GM18861 (cell line): ENCODE measurements around the gene SLC10A2.
A peak's percentile ranks its signal among the peaks of the same experiment; 100 is the strongest.

Source experiments
- ATAC-seq: cut with Tn5 transposase; IDR thresholded peaks from one replicate; pipeline ENCODE4 v1.9.1; 2021; ENCODE audit not compliant: unreplicated experiment

The SLC10A2 gene

GRCh38 chr13:103055166-103055565 lies 11.1 kb downstream of the SLC10A2 start:
- no peak for ATAC-seq

GRCh38 chr13:103046676-103047075 lies 19.5 kb downstream of the SLC10A2 start:
- ATAC-seq, result no peak

GRCh38 chr13:103044056-103044455 lies 22.2 kb downstream of the SLC10A2 start:
- ATAC-seq, result no peak

- ATAC-seq, result no peak
Measured at GRCh38 chr13:103040006-103040405, 26.2 kb downstream of the SLC10A2 start.

- no peak for ATAC-seq
Measured at GRCh38 chr13:103039183-103039582, 27.0 kb downstream of the SLC10A2 start.

GRCh38 chr13:103036268-103036667 lies 29.9 kb downstream of the SLC10A2 start:
- ATAC-seq, result no peak

- ATAC-seq, result no peak
Measured at GRCh38 chr13:103033999-103034398, 32.2 kb downstream of the SLC10A2 start.

GRCh38 chr13:103031332-103031873 lies 34.8 kb downstream of the SLC10A2 start:
- ATAC-seq, result peak; percentile 96

GRCh38 chr13:103030776-103031175 lies 35.4 kb downstream of the SLC10A2 start:
- ATAC-seq, result peak; percentile 0

- ATAC-seq, result no peak
Measured at GRCh38 chr13:103029798-103030197, 36.4 kb downstream of the SLC10A2 start.

GRCh38 chr13:103022336-103022735 lies 43.9 kb downstream of the SLC10A2 start:
- no peak for ATAC-seq

GRCh38 chr13:103018556-103018955 lies 47.7 kb downstream of the SLC10A2 start:
- ATAC-seq, result no peak

GRCh38 chr13:103012646-103013045 lies 53.6 kb downstream of the SLC10A2 start:
- no peak for ATAC-seq

- peak; percentile 16 for ATAC-seq
Measured at GRCh38 chr13:103009051-103009840, 57.0 kb downstream of the SLC10A2 start.

- ATAC-seq, result no peak
Measured at GRCh38 chr13:103007427-103007762, 58.8 kb downstream of the SLC10A2 start.

GRCh38 chr13:103006641-103007426 lies 59.4 kb downstream of the SLC10A2 start:
- peak; percentile 95 for ATAC-seq

- no peak for ATAC-seq
Measured at GRCh38 chr13:103004661-103005345, 61.4 kb downstream of the SLC10A2 start.

- no peak for ATAC-seq
Measured at GRCh38 chr13:103003631-103004030, 62.6 kb downstream of the SLC10A2 start.

- no peak for ATAC-seq
Measured at GRCh38 chr13:103002279-103002678, 63.9 kb downstream of the SLC10A2 start.

GRCh38 chr13:103000157-103000556 lies 66.1 kb downstream of the SLC10A2 start:
- ATAC-seq, result no peak

GRCh38 chr13:102999499-102999898 lies 66.7 kb downstream of the SLC10A2 start:
- ATAC-seq, result no peak
